ENCODE measurements around the gene RNF8. TPM values are rescaled to one million over a fixed set of nuclear protein-coding genes. Genes with fewer than 3 reads are reported as not detected.
"Not testable (repeated sequence)": the region's sequence is repeated elsewhere in the genome, so short reads cannot be mapped to it uniquely, and the experiment has no call there.

Gene RNF8
- 10 to 100 TPM; 23.1 to 25.2 TPM for total RNA-seq

DNA sequence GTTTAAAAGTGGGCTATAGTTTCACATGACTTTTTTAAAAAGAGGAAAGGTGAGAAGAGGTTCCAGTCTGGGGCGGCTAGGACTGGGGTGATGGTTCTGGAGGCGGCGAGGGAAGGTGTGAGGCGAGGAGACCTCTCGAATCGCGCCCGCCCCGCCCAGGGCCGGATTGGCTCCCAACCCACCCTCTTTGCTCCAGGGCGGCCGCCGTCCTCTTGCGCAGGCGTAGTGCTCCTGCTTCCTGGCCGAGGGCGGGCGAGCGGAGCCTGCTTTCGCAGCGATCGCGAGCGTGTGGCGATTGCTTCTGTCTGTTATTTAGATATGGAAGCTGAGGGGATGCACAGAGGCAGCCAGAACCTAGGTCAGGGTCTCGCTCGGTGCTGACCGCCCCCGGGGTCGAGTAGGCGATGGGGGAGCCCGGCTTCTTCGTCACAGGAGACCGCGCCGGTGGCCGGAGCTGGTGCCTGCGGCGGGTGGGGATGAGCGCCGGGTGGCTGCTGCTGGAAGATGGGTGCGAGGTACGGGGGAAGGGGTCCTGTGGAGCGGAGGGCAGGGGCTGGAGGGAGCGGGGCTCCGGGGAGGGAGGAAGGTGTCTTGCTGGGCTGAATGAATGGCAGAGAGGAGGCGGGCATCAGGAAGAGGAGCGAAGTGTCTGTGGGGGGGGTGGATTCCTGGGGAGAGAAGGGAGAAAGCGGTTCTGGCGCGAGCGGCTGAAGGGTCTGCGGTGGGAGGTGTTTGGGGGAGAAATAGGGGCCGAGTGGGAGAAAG lies at the start of gene RNF8:
TSS of gene RNF8 (plus strand) at position 223 of the 765 bp plus-strand sequence. CDS start at position 405, 182 bp downstream.
- Mint-ChIP-seq H3K9me3 (no peaks in the 10 kb centered on the region), H3K4me1 (peaks cover 33% of the 10 kb centered on the region), H3K27ac (peak within 1 kb of the TSS; percentile 91), H3K4me3 (peak within 1 kb of the TSS; percentile 96), H3K36me3 (ENCODE audit: low read depth) (peaks cover 9% of the 10 kb centered on the region), H3K27me3 (no peaks in the 10 kb centered on the region)
- peak; percentile 92 for DNase-seq
- POLR2A ChIA-PET, result no interaction called here
- CTCF ChIA-PET, result interaction anchor here (1.3 kb wide), 1 partner anchor 336 kb away, joined by 4 read pairs; no protein-coding TSS in a partner anchor

GRCh38 chr6:37304766-37305165 lies 49.0 kb upstream of the RNF8 start:
- Mint-ChIP-seq H3K4me3 (no peak overlapping the region), H3K36me3 (ENCODE audit: low read depth) (peaks cover 48% of the 10 kb centered on the region), H3K27me3 (no peaks in the 10 kb centered on the region), H3K27ac (no peak overlapping the region), H3K4me1 (peaks cover 19% of the 10 kb centered on the region), H3K9me3 (no peaks in the 10 kb centered on the region)
- ChIA-PET CTCF (interaction anchor here (2.4 kb wide), 1 partner anchor 10 kb away, joined by 11 read pairs; no protein-coding TSS in a partner anchor), POLR2A (no interaction called here)
- DNase-seq, result no peak

DNA sequence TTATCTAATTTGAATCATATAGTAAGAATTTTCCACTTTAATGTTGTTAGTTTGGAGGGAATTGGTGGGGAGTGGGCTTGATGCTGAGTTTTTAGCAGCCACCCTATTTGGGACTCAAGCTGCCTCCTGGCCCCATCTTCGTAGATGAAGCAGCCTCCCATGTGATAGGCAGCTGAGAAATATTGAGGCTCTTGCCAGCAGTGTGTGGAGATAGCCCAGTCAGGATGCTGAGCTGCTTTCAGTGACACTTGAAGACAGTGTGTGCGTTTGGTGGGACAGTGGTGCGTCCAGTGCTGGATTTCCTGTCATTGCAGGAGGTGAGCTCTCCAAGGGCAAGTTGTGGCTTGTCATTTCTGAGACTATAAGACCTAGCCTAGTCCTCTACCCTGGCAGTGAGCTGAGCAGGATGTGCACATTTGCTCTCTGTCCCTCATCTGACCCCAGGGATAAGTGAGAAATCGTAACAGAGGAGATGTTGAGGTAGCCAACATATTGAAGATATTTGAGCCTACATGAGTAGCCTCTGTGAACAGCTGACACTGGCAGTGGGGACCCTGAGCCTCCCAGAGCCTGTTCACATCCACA lies 47.9 kb upstream of the RNF8 start:
- Mint-ChIP-seq H3K9me3 (no peaks in the 10 kb centered on the region), H3K36me3 (ENCODE audit: low read depth) (peaks cover 45% of the 10 kb centered on the region), H3K4me3 (no peak overlapping the region), H3K27me3 (no peaks in the 10 kb centered on the region), H3K4me1 (peaks cover 20% of the 10 kb centered on the region), H3K27ac (no peak overlapping the region)
- DNase-seq, result no peak
- ChIA-PET POLR2A (no interaction called here), CTCF (interaction anchor here (1.0 to 2.4 kb wide), 3 partner anchors 9 to 284 kb away, joined by 3 to 11 read pairs (median 3); no protein-coding TSS in a partner anchor)

DNA sequence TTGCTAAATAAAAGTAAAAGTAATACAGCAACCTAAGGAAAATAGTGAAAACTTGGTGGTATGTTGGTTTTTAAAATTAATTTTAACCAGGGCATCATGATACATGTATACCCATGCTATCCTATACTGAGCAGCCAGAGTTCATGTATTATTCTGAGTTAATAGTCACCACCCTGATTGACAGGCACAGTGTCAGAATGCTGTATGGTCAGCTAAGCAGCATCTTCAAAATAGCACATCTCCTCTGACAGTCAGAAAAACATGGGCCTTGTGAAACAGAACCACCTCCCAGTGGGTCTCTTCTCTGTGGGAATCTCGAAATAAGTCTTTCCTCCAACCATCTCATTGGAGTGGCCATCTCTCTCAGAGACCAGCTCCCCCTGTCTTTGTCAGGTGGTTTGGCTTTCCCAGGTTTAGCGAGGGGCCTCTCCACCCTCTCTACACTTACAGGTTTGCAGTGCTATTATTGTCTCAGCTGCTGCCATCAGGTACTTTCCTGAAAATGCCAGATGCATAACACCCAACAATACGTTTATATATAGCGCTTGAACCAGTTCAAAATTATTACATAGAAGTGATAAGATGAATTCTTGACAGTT lies 47.1 kb upstream of the RNF8 start:
- no peaks in the 10 kb centered on the region for H3K9me3 Mint-ChIP-seq
- peaks cover 28% of the 10 kb centered on the region for H3K4me1 Mint-ChIP-seq

GRCh38 chr6:37307484-37307883 lies 46.3 kb upstream of the RNF8 start:
- Mint-ChIP-seq H3K36me3 (ENCODE audit: low read depth) (peaks cover 36% of the 10 kb centered on the region), H3K4me1 (peaks cover 32% of the 10 kb centered on the region)
- H3K9me3 Mint-ChIP-seq, H3K27ac Mint-ChIP-seq, DNase-seq, H3K4me3 Mint-ChIP-seq, H3K27me3 Mint-ChIP-seq, POLR2A ChIA-PET: not testable (repeated sequence)
- CTCF ChIA-PET, result interaction anchor here (1.0 to 1.5 kb wide), 3 partner anchors 9 to 32 kb away, joined by 3 to 5 read pairs (median 3); no protein-coding TSS in a partner anchor

More for the DNA sequence above, 47.1 kb upstream of the RNF8 start:
- H3K4me3 Mint-ChIP-seq, result no peak overlapping the region
- DNase-seq, result no peak
- H3K36me3 Mint-ChIP-seq (ENCODE audit: low read depth), result peaks cover 40% of the 10 kb centered on the region
- POLR2A ChIA-PET, result no interaction called here
- no peaks in the 10 kb centered on the region for H3K27me3 Mint-ChIP-seq
- no peak overlapping the region for H3K27ac Mint-ChIP-seq
- CTCF ChIA-PET, result interaction anchor here (1.1 to 2.4 kb wide), 2 partner anchors 8 to 285 kb away, joined by 3 to 11 read pairs; no protein-coding TSS in a partner anchor

DNA sequence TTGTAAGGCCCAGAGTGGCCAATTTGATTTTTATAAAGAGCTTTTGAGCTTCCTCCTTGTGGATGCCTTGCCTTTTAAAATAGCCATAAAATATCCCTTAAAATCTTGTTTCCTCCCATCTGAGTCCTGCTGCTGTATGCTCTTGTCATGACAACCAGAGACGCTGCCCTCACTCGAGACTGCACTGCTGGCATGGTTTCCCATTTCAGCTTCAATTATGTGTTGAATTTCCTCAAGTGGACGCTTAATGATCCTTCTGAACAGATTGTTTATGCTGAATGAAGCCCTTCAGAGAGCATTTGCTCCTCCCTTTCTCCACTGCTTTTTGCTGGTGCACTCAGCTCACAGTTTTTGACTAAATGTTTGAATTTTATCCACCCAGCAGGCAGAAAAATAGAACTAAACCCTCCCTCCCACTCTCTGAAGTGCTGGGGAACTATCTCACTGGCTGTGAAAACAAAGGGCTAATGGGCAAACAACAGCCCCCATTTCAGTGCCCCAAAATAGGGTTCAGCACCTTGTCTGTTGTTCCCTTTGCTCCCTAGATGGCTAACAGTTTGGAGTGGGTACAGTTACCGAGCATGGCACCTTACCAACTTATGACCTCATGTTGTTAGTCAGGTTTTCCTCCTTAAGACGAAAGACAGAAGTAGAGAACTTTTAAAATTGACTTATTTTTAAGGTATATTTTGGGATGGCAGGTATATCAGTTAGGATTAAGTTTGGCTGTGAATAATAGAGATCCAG lies 45.5 kb upstream of the RNF8 start:
- H3K27me3 Mint-ChIP-seq, result no peaks in the 10 kb centered on the region
- POLR2A ChIA-PET, result no interaction called here
- peaks cover 27% of the 10 kb centered on the region for H3K4me1 Mint-ChIP-seq
- peaks cover 37% of the 10 kb centered on the region for H3K36me3 Mint-ChIP-seq (ENCODE audit: low read depth)
- H3K9me3 Mint-ChIP-seq, result no peaks in the 10 kb centered on the region
- DNase-seq, result no peak
- no peak overlapping the region for H3K27ac Mint-ChIP-seq
- CTCF ChIA-PET, result interaction anchor here (0.6 to 1.5 kb wide), 4 partner anchors 8 to 112 kb away, joined by 3 to 5 read pairs (median 3); no protein-coding TSS in a partner anchor
- no peak overlapping the region for H3K4me3 Mint-ChIP-seq

- Mint-ChIP-seq H3K4me1 (peaks cover 19% of the 10 kb centered on the region), H3K27ac (no peak overlapping the region), H3K9me3 (no peaks in the 10 kb centered on the region), H3K27me3 (no peaks in the 10 kb centered on the region), H3K36me3 (ENCODE audit: low read depth) (peaks cover 31% of the 10 kb centered on the region), H3K4me3 (no peak overlapping the region)
- no peak for DNase-seq
- ChIA-PET CTCF (interaction anchor here (0.6 to 0.8 kb wide), 2 partner anchors 113 to 291 kb away, joined by 3 to 5 read pairs; no protein-coding TSS in a partner anchor), POLR2A (no interaction called here)
These were observed 44.7 kb upstream of the RNF8 start for GRCh38 chr6:37309046-37309445.

DNA sequence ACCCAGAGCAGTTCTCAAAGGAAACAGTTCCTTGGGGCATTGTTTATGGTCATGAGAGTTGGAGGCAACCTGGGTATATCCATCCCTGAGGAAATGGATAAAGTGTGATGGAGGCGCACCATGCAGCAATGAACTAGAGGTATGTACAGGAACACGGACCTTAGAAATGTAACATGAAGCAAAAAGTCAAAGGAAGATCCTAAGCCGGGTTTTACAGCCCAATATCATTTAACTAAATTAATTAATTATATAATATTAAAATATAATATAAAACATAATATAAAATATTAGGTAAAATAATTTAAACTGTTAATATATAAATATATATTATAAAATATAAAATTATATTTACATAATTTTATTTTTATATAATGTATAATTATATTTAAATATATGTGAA lies 44.1 kb upstream of the RNF8 start:
- Mint-ChIP-seq H3K4me1 (peaks cover 19% of the 10 kb centered on the region), H3K9me3 (no peaks in the 10 kb centered on the region), H3K27me3 (no peaks in the 10 kb centered on the region), H3K36me3 (ENCODE audit: low read depth) (peaks cover 31% of the 10 kb centered on the region), H3K27ac (no peak overlapping the region), H3K4me3 (no peak overlapping the region)
- ChIA-PET CTCF (no interaction called here), POLR2A (no interaction called here)
- no peak for DNase-seq

GRCh38 chr6:37310966-37311365 lies 42.8 kb upstream of the RNF8 start:
- peaks cover 28% of the 10 kb centered on the region for H3K36me3 Mint-ChIP-seq (ENCODE audit: low read depth)
- ChIA-PET POLR2A (no interaction called here), CTCF (interaction anchor here (0.7 to 7.3 kb wide), 3 partner anchors 49 to 341 kb away, joined by 3 to 33 read pairs (median 3); no protein-coding TSS in a partner anchor)
- H3K4me3 Mint-ChIP-seq, result no peak overlapping the region
- H3K9me3 Mint-ChIP-seq, result no peaks in the 10 kb centered on the region
- no peak for DNase-seq
- H3K4me1 Mint-ChIP-seq, result peaks cover 19% of the 10 kb centered on the region
- H3K27ac Mint-ChIP-seq, result no peak overlapping the region
- H3K27me3 Mint-ChIP-seq, result no peaks in the 10 kb centered on the region

DNA sequence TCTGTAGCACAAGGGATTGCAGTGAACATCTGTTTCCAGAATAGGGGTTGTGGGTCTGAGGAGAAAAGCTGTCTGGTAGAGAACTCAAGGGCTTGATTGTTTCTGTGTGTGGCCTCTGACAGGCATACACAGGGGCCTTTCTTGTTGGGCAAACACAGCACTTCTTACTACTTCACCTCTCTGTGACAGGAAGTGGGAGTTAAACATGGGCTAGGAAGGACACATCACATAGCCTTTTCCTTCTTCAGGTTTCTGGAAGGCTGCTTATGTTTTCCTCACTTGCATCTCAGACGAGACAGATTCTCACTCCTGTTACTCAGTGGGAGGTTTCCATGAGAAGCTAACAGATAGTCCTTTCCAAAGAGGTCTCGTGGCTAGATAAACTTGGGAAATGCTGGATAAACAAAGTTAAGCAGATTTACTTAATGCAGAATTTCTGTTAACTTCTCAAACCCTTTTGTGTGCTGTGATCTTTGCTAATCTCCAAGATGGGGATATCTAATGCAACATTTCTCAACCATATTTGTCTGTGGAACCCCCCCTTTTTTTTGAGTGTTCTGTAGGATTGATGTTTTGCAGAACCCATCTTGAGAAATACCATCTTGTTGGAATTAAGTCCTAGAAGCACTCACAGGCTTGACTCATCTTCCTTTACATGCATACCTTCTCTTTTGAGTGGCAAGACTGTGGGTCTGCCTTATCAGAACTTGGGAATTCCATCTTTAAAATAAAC lies 41.9 kb upstream of the RNF8 start:
- peaks cover 17% of the 10 kb centered on the region for H3K4me1 Mint-ChIP-seq
- H3K27me3 Mint-ChIP-seq, result no peaks in the 10 kb centered on the region
- H3K4me3 Mint-ChIP-seq, result no peak overlapping the region
- DNase-seq, result no peak
- no peak overlapping the region for H3K27ac Mint-ChIP-seq
- ChIA-PET POLR2A (no interaction called here), CTCF (interaction anchor here (1.0 to 7.3 kb wide), 2 partner anchors 13 to 293 kb away, joined by 3 to 33 read pairs; no protein-coding TSS in a partner anchor)
- peaks cover 30% of the 10 kb centered on the region for H3K36me3 Mint-ChIP-seq (ENCODE audit: low read depth)
- no peaks in the 10 kb centered on the region for H3K9me3 Mint-ChIP-seq

DNA sequence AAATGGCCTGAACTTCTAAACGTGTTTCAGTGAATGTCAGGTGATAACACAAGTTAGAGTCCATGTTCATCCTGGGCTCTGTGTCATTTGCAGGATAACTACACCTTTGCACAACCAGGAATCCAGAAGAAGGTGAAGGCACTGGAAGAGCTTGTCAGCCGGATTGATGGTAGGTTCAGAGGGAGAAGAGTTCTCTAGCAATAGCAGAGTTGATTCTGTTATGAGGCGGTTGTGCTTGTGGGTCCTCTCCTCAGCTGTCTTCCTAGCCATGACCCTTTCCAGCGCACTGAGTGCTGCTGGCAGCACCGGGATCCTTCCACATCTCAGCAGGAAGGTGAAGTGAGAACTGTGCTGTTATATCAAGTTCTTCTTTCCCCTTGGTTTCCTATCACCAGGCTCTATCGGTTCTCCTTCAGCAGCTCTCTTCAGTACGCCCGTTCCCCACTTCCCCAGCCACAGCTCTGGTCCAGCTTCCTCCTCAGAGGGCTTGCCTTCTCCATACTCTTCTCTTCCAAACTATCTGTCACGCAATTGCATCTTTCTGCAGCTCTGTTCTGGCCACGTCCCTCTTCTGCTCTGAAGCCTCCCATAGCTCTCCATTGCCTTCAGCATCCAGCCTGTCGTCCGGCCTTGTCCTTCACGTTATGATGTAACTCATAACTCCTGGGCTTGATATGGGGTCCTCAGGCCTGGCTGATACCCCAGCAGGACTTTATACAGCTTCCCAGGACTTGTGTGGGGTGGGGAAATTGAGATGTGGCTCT lies 39.9 kb upstream of the RNF8 start:
- Mint-ChIP-seq H3K4me3 (no peak overlapping the region), H3K36me3 (ENCODE audit: low read depth) (peaks cover 25% of the 10 kb centered on the region), H3K9me3 (no peaks in the 10 kb centered on the region), H3K27me3 (no peaks in the 10 kb centered on the region), H3K27ac (peak overlapping the region; percentile 10), H3K4me1 (peaks cover 17% of the 10 kb centered on the region)
- DNase-seq, result no peak
- CTCF ChIA-PET, result interaction anchor here (1.0 to 7.3 kb wide), 16 partner anchors 8 to 548 kb away, joined by 3 to 33 read pairs (median 4); partner anchors contain the start of gene PPIL1
- POLR2A ChIA-PET, result no interaction called here

Data from activated CD4-positive, alpha-beta T cell treated with anti-CD3 and anti-CD28 coated beads, Interleukin-2, amount 10 ng/mL, durations not matched to agents 7 days and 5 days (primary cell).